GM18498 (cell line): ENCODE measurements around the gene ZBTB24.
A peak's percentile ranks its signal among the peaks of the same experiment; 100 is the strongest.
"Not testable (repeated sequence)": the region's sequence is repeated elsewhere in the genome, so short reads cannot be mapped to it uniquely, and the experiment has no call there.

ENCODE experiments used
- ATAC-seq: cut with Tn5 transposase; IDR thresholded peaks from one replicate; pipeline ENCODE4 v1.9.1; 2021; ENCODE audit warnings: mild to moderate bottlenecking, moderate library complexity; ENCODE audit not compliant: unreplicated experiment

Gene ZBTB24

GRCh38 chr6:109472132-109472995 is 10.7 kb downstream of the ZBTB24 start:
- peak; percentile 70 for ATAC-seq

GRCh38 chr6:109471105-109471810 is 11.8 kb downstream of the ZBTB24 start:
- ATAC-seq, result no peak

- ATAC-seq, result no peak
Measured at GRCh38 chr6:109469591-109470189, 13.3 kb downstream of the ZBTB24 start.

- ATAC-seq, result no peak
Measured at GRCh38 chr6:109467696-109468095, 15.3 kb downstream of the ZBTB24 start.

- no peak for ATAC-seq
Measured at GRCh38 chr6:109466212-109466923, 16.7 kb downstream of the ZBTB24 start.

- no peak for ATAC-seq
Measured at GRCh38 chr6:109465772-109466171, 17.2 kb downstream of the ZBTB24 start.

- ATAC-seq, result no peak
Measured at GRCh38 chr6:109461733-109462526, 21.1 kb downstream of the ZBTB24 start.

GRCh38 chr6:109461205-109461604 is 21.8 kb downstream of the ZBTB24 start:
- ATAC-seq, result not testable (repeated sequence)

- ATAC-seq, result no peak
Measured at GRCh38 chr6:109460161-109460829, 22.7 kb downstream of the ZBTB24 start.

GRCh38 chr6:109458774-109459531 is 24.1 kb downstream of the ZBTB24 start:
- peak; percentile 23 for ATAC-seq

- ATAC-seq, result no peak
Measured at GRCh38 chr6:109457562-109457996, 25.4 kb downstream of the ZBTB24 start.

- ATAC-seq, result no peak
Measured at GRCh38 chr6:109456710-109457561, 26.1 kb downstream of the ZBTB24 start.

- ATAC-seq, result no peak
Measured at GRCh38 chr6:109456111-109456583, 26.9 kb downstream of the ZBTB24 start.

- ATAC-seq, result peak; percentile 60
Measured at GRCh38 chr6:109455437-109456110, 27.4 kb downstream of the ZBTB24 start, which contains the start of gene MICAL1. TSS of gene MICAL1 (minus strand) at chr6:109455772. CDS start at chr6:109454196, 1,576 bp downstream.

- ATAC-seq, result peak; percentile 37
Measured at GRCh38 chr6:109454496-109455436, 28.3 kb downstream of the ZBTB24 start.
